ENCODE data around the gene SCTR.

Gene SCTR

DNA sequence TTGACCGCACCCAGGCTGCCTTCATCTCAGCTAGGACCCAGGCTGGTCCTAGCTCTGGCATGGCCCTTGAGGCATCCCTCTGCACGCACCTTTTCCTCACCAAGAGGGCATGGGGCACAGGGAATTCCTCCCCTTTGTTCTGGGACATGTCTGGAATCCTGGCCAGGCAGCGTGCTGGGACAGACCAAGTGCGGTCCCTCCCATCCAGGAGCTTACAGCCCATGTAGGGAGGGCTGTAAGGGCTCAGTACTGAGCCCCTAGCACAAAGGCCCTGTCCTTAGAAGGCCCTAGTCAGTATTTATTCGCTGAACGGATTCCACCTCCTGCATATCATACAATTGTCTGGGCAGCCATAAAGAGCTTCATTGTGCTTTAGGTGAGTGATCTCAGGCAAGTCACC is 89.6 kb downstream of the SCTR start:
- Histone ChIP-seq H4K8ac (ENCODE audit: low read depth, low read length) (no peak overlapping the region), H3K4me3 (ENCODE audit: low read length) (no peak overlapping the region), H3K4me1 (ENCODE audit: control insufficient read depth, low read depth, low read length) (peaks cover 16% of the 10 kb centered on the region), H3K27me3 (ENCODE audit: insufficient read depth, low read length, poor library complexity) (no peaks in the 10 kb centered on the region), H3K79me2 (ENCODE audit: control insufficient read depth, insufficient read depth, low read length) (peaks cover 2% of the 10 kb centered on the region), H3K79me1 (ENCODE audit: low read length) (peaks cover 9% of the 10 kb centered on the region), H3K4ac (ENCODE audit: low read depth, low read length) (no peak overlapping the region), H3K36me3 (ENCODE audit: control insufficient read depth, insufficient read depth, low read length) (no peaks in the 10 kb centered on the region), H3K9ac (ENCODE audit: low read length) (no peak overlapping the region), H3K23ac (ENCODE audit: low read length) (peak overlapping the region; percentile 29), H2BK120ac (ENCODE audit: low read depth, low read length) (no peak overlapping the region), H2BK15ac (replicated peaks; ENCODE audit: low read depth) (no peak overlapping the region), H2BK5ac (ENCODE audit: low read length) (no peak overlapping the region), H3K27ac (ENCODE audit: low read depth, low read length) (no peak overlapping the region), H4K5ac (ENCODE audit: low read length) (no peak overlapping the region), H3K18ac (ENCODE audit: low read length) (no peak overlapping the region), H3K56ac (ENCODE audit: low read length) (peak overlapping the region; percentile 2), H2AK5ac (ENCODE audit: low read length) (peak overlapping the region; percentile 58), H3K4me2 (ENCODE audit: low read length) (no peak overlapping the region)
- no peak for DNase-seq
- no CpG with 5 or more reads among the region's 6 CpGs for WGBS (ENCODE audit: extremely low coverage, insufficient coverage, low lambda C conversion rate)

DNA sequence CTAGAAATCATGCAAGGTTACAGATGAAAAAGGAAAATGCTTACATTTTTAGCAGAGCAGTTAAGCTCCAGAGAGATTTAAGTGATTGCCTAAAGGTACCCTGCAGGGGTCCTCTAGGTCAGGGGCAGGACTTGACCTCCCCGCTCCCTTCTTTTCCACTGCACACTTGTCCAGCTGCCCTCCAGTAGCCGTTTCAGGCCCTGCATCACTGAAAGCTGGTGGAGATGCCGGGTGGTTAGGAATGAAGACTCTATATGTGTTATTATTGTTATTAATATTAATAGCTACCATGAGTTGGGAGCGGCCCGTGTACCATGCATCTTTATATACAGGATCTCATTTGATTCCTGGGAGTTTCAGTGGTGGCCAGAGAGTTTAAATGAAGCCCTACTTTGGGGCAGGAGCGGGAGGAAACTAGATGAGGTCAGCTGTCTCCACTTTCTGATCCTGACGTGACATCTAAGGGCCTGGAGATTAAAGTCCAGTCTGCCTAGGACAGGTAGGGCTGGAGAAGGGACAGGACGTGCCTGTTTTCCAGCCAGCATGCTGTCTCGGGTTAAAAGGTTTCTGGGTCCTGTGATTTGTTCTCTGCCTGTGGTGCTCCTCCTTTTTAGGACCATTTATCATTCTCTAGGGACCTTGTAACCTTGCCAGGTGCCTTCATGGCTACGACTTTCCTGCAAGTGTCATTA is 90.5 kb downstream of the SCTR start:
- no peak overlapping the region for H3K4me2 ChIP-seq (ENCODE audit: low read length)
- H3K36me3 ChIP-seq (ENCODE audit: control insufficient read depth, insufficient read depth, low read length) = no peaks in the 10 kb centered on the region
- H4K5ac ChIP-seq (ENCODE audit: low read length) = no peak overlapping the region
- no peak overlapping the region for H3K27ac ChIP-seq (ENCODE audit: low read depth, low read length)
- H3K27me3 ChIP-seq (ENCODE audit: insufficient read depth, low read length, poor library complexity) = no peaks in the 10 kb centered on the region
- no peak overlapping the region for H3K56ac ChIP-seq (ENCODE audit: low read length)
- H3K79me1 ChIP-seq (ENCODE audit: low read length) = peaks cover 9% of the 10 kb centered on the region
- H3K4ac ChIP-seq (ENCODE audit: low read depth, low read length) = no peak overlapping the region
- H3K4me1 ChIP-seq (ENCODE audit: control insufficient read depth, low read depth, low read length) = peaks cover 16% of the 10 kb centered on the region
- H2BK120ac ChIP-seq (ENCODE audit: low read depth, low read length) = no peak overlapping the region
- peak overlapping the region; percentile 15 for H2AK5ac ChIP-seq (ENCODE audit: low read length)
- H2BK5ac ChIP-seq (ENCODE audit: low read length) = no peak overlapping the region
- H4K8ac ChIP-seq (ENCODE audit: low read depth, low read length) = no peak overlapping the region
- H3K79me2 ChIP-seq (ENCODE audit: control insufficient read depth, insufficient read depth, low read length) = peaks cover 2% of the 10 kb centered on the region
- peak overlapping the region; percentile 97 for H3K23ac ChIP-seq (ENCODE audit: low read length)
- DNase-seq = no peak
- H3K4me3 ChIP-seq (ENCODE audit: low read length) = no peak overlapping the region
- H3K18ac ChIP-seq (ENCODE audit: low read length) = no peak overlapping the region
- H2BK15ac ChIP-seq (replicated peaks; ENCODE audit: low read depth) = no peak overlapping the region
- H3K9ac ChIP-seq (ENCODE audit: low read length) = no peak overlapping the region
- WGBS (ENCODE audit: extremely low coverage, insufficient coverage, low lambda C conversion rate) = no CpG with 5 or more reads among the region's 10 CpGs

DNA sequence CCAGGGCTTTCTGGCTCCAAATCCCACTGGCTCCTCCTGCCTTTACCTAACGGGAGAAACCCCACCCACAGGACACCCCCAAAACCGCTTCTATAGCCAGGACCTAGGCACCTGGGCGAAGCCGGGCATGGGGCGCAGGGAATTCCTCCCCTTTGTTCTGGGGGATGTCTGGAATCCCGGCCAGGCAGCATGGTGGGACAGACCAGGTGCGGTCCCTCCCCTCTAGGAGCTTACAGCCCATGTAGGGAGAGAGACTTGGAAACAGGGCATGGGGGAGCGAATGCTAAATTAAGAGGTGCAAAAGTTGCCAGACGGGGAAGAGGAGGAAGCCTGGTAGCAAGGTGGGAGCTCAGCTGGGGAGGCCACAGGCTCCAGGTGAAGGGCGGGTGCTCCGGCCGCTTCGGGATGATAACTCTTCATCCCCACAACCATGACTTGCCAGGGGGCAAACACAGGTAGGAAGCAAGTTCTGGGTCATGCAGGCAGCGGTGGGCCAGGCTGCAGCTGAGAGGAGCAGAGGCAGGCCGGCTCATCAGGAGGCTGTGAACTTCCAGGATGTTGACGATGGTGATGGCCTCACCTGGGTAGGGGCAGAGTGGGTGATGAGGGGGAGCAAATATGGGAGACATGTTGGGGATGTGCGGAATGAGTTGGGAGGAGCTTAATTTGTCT is 91.3 kb downstream of the SCTR start:
- peak overlapping the region; percentile 37 for H3K4me2 ChIP-seq (ENCODE audit: low read length)
- peaks cover 16% of the 10 kb centered on the region for H3K4me1 ChIP-seq (ENCODE audit: control insufficient read depth, low read depth, low read length)
- H4K5ac ChIP-seq (ENCODE audit: low read length) = no peak overlapping the region
- H3K36me3 ChIP-seq (ENCODE audit: control insufficient read depth, insufficient read depth, low read length) = no peaks in the 10 kb centered on the region
- DNase-seq = no peak
- no peak overlapping the region for H4K8ac ChIP-seq (ENCODE audit: low read depth, low read length)
- peaks cover 2% of the 10 kb centered on the region for H3K79me2 ChIP-seq (ENCODE audit: control insufficient read depth, insufficient read depth, low read length)
- no peak overlapping the region for H3K4me3 ChIP-seq (ENCODE audit: low read length)
- H2AK5ac ChIP-seq (ENCODE audit: low read length) = peak overlapping the region; percentile 25
- no peak overlapping the region for H2BK5ac ChIP-seq (ENCODE audit: low read length)
- H3K4ac ChIP-seq (ENCODE audit: low read depth, low read length) = no peak overlapping the region
- WGBS (ENCODE audit: extremely low coverage, insufficient coverage, low lambda C conversion rate) = no CpG with 5 or more reads among the region's 17 CpGs
- H2BK15ac ChIP-seq (replicated peaks; ENCODE audit: low read depth) = no peak overlapping the region
- H2BK120ac ChIP-seq (ENCODE audit: low read depth, low read length) = no peak overlapping the region
- H3K18ac ChIP-seq (ENCODE audit: low read length) = peak overlapping the region; percentile 65
- H3K56ac ChIP-seq (ENCODE audit: low read length) = peak overlapping the region; percentile 87
- H3K23ac ChIP-seq (ENCODE audit: low read length) = peak overlapping the region; percentile 71
- peaks cover 9% of the 10 kb centered on the region for H3K79me1 ChIP-seq (ENCODE audit: low read length)
- no peaks in the 10 kb centered on the region for H3K27me3 ChIP-seq (ENCODE audit: insufficient read depth, low read length, poor library complexity)
- H3K9ac ChIP-seq (ENCODE audit: low read length) = peak overlapping the region; percentile 79
- no peak overlapping the region for H3K27ac ChIP-seq (ENCODE audit: low read depth, low read length)

DNA sequence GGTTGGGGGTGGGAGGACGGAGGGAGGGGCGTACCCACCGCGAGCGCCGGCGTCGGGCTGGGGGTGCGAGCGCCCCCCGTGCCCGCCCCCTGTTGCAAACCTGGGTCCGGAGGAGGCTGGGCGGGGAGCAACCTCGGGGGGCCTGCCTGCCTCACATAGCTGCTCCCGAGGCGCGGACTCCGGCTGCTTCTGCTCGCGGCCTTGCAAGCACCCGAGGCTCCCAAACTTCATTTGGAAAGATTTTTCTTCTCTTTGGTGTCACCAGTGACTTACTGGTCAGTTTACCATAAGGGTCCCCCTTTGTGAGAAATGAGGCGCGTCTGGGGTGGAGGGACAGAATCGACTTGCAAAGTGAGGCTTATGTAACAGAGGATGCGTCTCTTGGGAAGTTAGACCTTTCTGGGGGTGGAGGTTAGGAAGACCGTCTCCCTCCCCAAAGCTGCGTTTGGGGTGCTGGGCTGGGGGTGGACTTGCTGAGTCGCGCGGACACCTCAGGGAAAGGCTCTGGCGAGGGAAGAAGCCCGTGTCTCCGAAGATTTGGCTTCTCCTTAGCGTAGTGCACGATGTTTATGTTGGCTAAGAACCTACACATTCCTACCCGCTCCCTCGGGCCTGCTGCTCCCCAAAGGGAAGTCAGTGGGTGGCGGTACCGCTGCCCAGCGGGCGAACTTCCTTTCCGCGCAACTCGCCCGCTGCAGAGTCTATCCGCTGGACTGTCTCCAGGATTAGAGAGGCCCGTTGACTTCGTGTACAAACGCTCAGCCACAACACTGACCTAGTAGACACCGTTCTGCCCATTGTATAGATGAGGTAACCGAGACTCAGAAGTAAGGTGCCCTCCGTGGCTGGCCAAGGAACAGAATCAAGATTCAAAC is 92.1 kb downstream of the SCTR start:
- peak; percentile 48 for DNase-seq
- WGBS (ENCODE audit: extremely low coverage, insufficient coverage, low lambda C conversion rate) = no CpG with 5 or more reads among the region's 53 CpGs
- H3K36me3 ChIP-seq (ENCODE audit: control insufficient read depth, insufficient read depth, low read length) = no peaks in the 10 kb centered on the region

DNA sequence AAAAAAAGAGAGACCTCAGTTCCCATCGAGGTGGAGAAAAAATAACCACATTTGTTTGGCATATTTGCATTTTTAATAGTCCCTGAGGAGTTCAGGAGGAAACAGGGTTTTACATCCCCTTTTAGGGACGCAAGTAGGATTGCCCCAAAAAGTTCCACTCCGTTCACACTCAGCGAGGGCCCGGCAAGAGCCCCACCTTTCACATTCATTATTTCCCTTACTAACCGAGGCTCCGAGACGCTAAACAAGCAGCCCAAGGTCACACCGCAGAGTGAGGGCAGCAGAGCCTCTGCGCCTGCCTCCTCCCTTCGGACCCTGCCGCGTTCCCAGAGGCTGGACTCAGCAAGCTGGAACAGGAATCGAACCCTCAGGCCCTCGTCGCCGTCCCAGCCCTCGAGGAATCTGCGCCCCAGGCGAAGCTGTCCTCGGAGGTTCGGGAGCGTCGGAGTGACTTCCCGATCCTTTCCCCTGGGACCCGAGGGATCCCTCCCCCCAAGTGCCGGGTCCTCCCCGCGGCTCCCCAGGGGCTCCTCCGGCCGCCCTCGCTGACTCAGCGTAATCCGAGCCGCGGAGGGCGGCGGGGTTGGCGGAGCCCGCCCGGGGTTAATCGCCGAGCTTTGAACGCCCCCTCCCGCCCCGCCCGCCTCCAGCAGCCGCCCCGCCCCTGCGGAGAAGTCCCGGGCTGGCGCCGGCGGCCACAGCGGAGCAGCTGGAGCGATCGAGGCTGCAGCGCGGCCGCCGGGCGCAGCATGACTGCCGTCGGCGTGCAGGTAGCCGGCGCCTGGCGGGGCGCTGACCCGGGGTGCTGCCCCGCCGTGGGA is 92.9 kb downstream of the SCTR start, which contains the start of gene TMEM37:
Gene TMEM37, plus strand, starts transcription at position 700 of the 821 bp plus-strand sequence. Its CDS starts 50 bp downstream, at position 750.
- DNase-seq = peak; percentile 93
- H4K5ac ChIP-seq (ENCODE audit: low read length) = no peak within 1 kb of the TSS
- peaks cover 2% of the 10 kb centered on the region for H3K79me2 ChIP-seq (ENCODE audit: control insufficient read depth, insufficient read depth, low read length)
- peak within 1 kb of the TSS; percentile 50 for H2BK120ac ChIP-seq (ENCODE audit: low read depth, low read length)
- H3K79me1 ChIP-seq (ENCODE audit: low read length) = peaks cover 9% of the 10 kb centered on the region
- peak within 1 kb of the TSS; percentile 14 for H2BK15ac ChIP-seq (replicated peaks; ENCODE audit: low read depth)
- H3K23ac ChIP-seq (ENCODE audit: low read length) = peak within 1 kb of the TSS; percentile 3
- WGBS (ENCODE audit: extremely low coverage, insufficient coverage, low lambda C conversion rate) = no CpG with 5 or more reads among the region's 72 CpGs
- peak within 1 kb of the TSS; percentile 42 for H3K4me3 ChIP-seq (ENCODE audit: low read length)
- peak within 1 kb of the TSS; percentile 41 for H4K8ac ChIP-seq (ENCODE audit: low read depth, low read length)
- no peaks in the 10 kb centered on the region for H3K27me3 ChIP-seq (ENCODE audit: insufficient read depth, low read length, poor library complexity)
- H3K18ac ChIP-seq (ENCODE audit: low read length) = peak within 1 kb of the TSS; percentile 87
- peak within 1 kb of the TSS; percentile 79 for H3K9ac ChIP-seq (ENCODE audit: low read length)
- H3K4me2 ChIP-seq (ENCODE audit: low read length) = peak within 1 kb of the TSS; percentile 37
- peak within 1 kb of the TSS; percentile 87 for H3K56ac ChIP-seq (ENCODE audit: low read length)
- H3K4ac ChIP-seq (ENCODE audit: low read depth, low read length) = peak within 1 kb of the TSS; percentile 82
- no peak within 1 kb of the TSS for H2AK5ac ChIP-seq (ENCODE audit: low read length)
- H3K27ac ChIP-seq (ENCODE audit: low read depth, low read length) = peak within 1 kb of the TSS; percentile 66
- peaks cover 19% of the 10 kb centered on the region for H3K4me1 ChIP-seq (ENCODE audit: control insufficient read depth, low read depth, low read length)
- H2BK5ac ChIP-seq (ENCODE audit: low read length) = peak within 1 kb of the TSS; percentile 85
- no peaks in the 10 kb centered on the region for H3K36me3 ChIP-seq (ENCODE audit: control insufficient read depth, insufficient read depth, low read length)

More for the DNA sequence above, 92.1 kb downstream of the SCTR start:
- no peak overlapping the region for H2AK5ac ChIP-seq (ENCODE audit: low read length)
- peaks cover 16% of the 10 kb centered on the region for H3K4me1 ChIP-seq (ENCODE audit: control insufficient read depth, low read depth, low read length)
- peak overlapping the region; percentile 1 for H2BK120ac ChIP-seq (ENCODE audit: low read depth, low read length)
- no peaks in the 10 kb centered on the region for H3K27me3 ChIP-seq (ENCODE audit: insufficient read depth, low read length, poor library complexity)
- H3K56ac ChIP-seq (ENCODE audit: low read length) = peak overlapping the region; percentile 87
- peak overlapping the region; percentile 9 for H3K4me3 ChIP-seq (ENCODE audit: low read length)
- peak overlapping the region; percentile 65 for H3K18ac ChIP-seq (ENCODE audit: low read length)
- no peak overlapping the region for H4K8ac ChIP-seq (ENCODE audit: low read depth, low read length)
- peak overlapping the region; percentile 82 for H3K4ac ChIP-seq (ENCODE audit: low read depth, low read length)
- peak overlapping the region; percentile 37 for H3K4me2 ChIP-seq (ENCODE audit: low read length)
- H2BK5ac ChIP-seq (ENCODE audit: low read length) = peak overlapping the region; percentile 10
- H3K27ac ChIP-seq (ENCODE audit: low read depth, low read length) = peak overlapping the region; percentile 66
- H3K9ac ChIP-seq (ENCODE audit: low read length) = peak overlapping the region; percentile 79
- peaks cover 9% of the 10 kb centered on the region for H3K79me1 ChIP-seq (ENCODE audit: low read length)
- H3K23ac ChIP-seq (ENCODE audit: low read length) = peak overlapping the region; percentile 3
- H3K79me2 ChIP-seq (ENCODE audit: control insufficient read depth, insufficient read depth, low read length) = peaks cover 2% of the 10 kb centered on the region
- no peak overlapping the region for H4K5ac ChIP-seq (ENCODE audit: low read length)
- H2BK15ac ChIP-seq (replicated peaks; ENCODE audit: low read depth) = peak overlapping the region; percentile 14

All from mesendoderm (in vitro differentiated cells).